ENCODE measurements around the gene BMF. TPM values are rescaled to one million over a fixed set of nuclear protein-coding genes. Genes with fewer than 3 reads are reported as not detected.

BMF gene
- total RNA-seq, 2 experiments from 2014 or later: 2.2 to 4.0 TPM

DNA sequence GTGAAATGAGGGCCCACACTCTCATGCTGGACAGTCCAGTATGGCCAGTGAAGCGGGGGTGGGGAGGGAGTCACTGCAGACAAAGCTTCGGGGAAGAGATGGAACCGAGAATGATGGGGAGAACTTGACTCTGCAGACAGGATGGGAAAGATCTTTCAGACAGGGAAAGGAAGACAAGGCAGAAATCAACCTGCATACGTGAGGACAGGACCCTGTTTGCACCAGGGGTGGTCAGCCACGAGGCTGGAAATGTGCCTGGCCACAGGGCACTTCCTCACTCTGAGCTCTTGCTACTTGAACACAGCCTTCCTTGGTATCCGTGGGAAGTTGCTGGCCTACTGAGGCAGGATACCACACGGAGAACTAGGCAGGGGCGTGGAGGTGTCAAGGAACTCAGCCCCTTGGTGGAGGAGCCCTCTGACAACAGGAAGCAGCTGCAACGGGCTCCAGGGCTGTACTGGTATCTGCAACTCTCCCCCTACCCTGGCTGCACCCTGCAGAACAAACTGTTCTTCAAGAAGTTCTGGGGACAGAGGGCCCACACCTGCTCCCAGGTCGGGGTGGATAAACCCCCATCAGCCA, 60.4 kb downstream of the BMF start:
- Mint-ChIP-seq H3K4me1 (ENCODE audit: low read depth) (peaks cover 83% of the 10 kb centered on the region), H3K9me3 (ENCODE audit: insufficient read depth) (no peaks in the 10 kb centered on the region), H3K27ac (peak overlapping the region; percentile 93), H3K27me3 (ENCODE audit: low read depth) (no peaks in the 10 kb centered on the region), H3K36me3 (ENCODE audit: low read depth) (peaks cover 18% of the 10 kb centered on the region), H3K4me3 (peak overlapping the region; percentile 9)
- peak; percentile 49 for DNase-seq
- no peak for ATAC-seq
- ChIA-PET POLR2A (interaction anchor here (0.7 to 2.9 kb wide), 8 partner anchors 8 to 113 kb away, joined by 3 to 24 read pairs (median 4); partner anchors contain the start of genes BMF and BUB1B), CTCF (interaction anchor here (1.1 to 8.5 kb wide), 13 partner anchors 9 to 272 kb away, joined by 3 to 366 read pairs (median 6); partner anchors contain the start of genes BMF, BUB1B and SRP14)

DNA sequence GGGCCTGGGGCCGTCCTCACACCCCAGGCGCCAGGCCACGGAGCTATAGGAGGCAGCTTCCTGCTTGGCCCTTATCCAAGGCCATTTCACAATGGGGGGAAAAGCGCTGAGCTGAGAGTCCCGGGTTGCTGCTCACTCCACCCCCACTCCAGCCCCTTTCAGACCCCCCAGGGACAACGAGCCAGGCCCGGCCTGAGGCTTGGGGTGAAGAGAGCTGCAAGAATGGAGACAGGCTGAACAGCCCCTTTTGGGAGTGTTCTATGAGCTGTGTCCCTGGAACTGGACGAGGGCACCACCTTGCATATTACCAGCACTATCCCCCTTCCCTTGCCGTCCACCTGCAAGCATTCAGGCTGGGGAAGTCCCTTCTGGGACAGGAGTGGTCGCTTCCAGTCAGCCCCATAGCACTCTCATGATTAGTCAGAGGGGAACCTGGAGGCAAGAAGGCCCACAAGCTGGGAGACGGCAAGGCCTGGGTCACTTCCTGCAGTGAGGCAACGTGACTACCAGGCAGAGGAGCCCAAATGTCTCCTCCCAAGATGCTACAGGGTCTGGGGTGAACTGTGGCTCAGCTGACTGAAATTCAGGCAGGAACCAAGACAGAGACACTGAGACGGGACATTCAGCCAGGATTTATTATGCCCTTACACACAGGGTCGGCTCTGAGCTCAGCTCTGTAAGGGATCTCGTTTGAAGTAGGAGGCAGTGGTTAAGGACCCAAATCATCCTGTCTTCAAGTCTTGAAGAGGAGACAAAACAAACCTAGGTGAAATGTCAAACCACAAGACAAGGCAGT, 61.1 kb downstream of the BMF start:
- CTCF ChIA-PET: interaction anchor here (0.6 to 8.5 kb wide), 19 partner anchors 9 to 273 kb away, joined by 3 to 366 read pairs (median 5); partner anchors contain the start of genes BMF, BUB1B and SRP14
- ATAC-seq: peak; percentile 61
- no peaks in the 10 kb centered on the region for H3K27me3 Mint-ChIP-seq (ENCODE audit: low read depth)
- no peaks in the 10 kb centered on the region for H3K9me3 Mint-ChIP-seq (ENCODE audit: insufficient read depth)
- peak overlapping the region; percentile 93 for H3K27ac Mint-ChIP-seq
- POLR2A ChIA-PET: interaction anchor here (0.7 to 2.9 kb wide), 9 partner anchors 8 to 114 kb away, joined by 3 to 24 read pairs (median 4); partner anchors contain the start of genes BMF, BUB1B and SRP14
- peak; percentile 74 for DNase-seq
- peak overlapping the region; percentile 12 for H3K4me3 Mint-ChIP-seq
- peaks cover 18% of the 10 kb centered on the region for H3K36me3 Mint-ChIP-seq (ENCODE audit: low read depth)
- H3K4me1 Mint-ChIP-seq (ENCODE audit: low read depth): peaks cover 76% of the 10 kb centered on the region

GRCh38 chr15:40046721-40047414, 61.8 kb downstream of the BMF start:
- H3K4me3 Mint-ChIP-seq: no peak overlapping the region

GRCh38 chr15:40045572-40046217, 63.0 kb downstream of the BMF start:
- no peak overlapping the region for H3K4me3 Mint-ChIP-seq
- ATAC-seq: peak; percentile 4
- H3K27ac Mint-ChIP-seq: peak overlapping the region; percentile 53
- peaks cover 20% of the 10 kb centered on the region for H3K36me3 Mint-ChIP-seq (ENCODE audit: low read depth)
- no peak for DNase-seq
- no peaks in the 10 kb centered on the region for H3K27me3 Mint-ChIP-seq (ENCODE audit: low read depth)
- CTCF ChIA-PET: interaction anchor here (0.6 to 8.5 kb wide), 52 partner anchors 8 to 360 kb away, joined by 3 to 366 read pairs (median 4); partner anchors contain the start of genes BMF, BUB1B, EIF2AK4 and PAK6
- no peaks in the 10 kb centered on the region for H3K9me3 Mint-ChIP-seq (ENCODE audit: insufficient read depth)
- H3K4me1 Mint-ChIP-seq (ENCODE audit: low read depth): peaks cover 72% of the 10 kb centered on the region
- POLR2A ChIA-PET: interaction anchor here (1.0 to 1.5 kb wide), 2 partner anchors 61 to 116 kb away, joined by 4 to 9 read pairs; partner anchors contain the start of gene BUB1B

More at GRCh38 chr15:40046721-40047414, 61.8 kb downstream of the BMF start:
- ChIA-PET POLR2A (interaction anchor here (0.7 to 2.9 kb wide), 8 partner anchors 8 to 115 kb away, joined by 3 to 24 read pairs (median 4); partner anchors contain the start of genes BMF, BUB1B and SRP14), CTCF (interaction anchor here (0.6 to 8.5 kb wide), 16 partner anchors 8 to 274 kb away, joined by 3 to 366 read pairs (median 6); partner anchors contain the start of genes BMF, BUB1B and SRP14)
- no peak for DNase-seq
- H3K36me3 Mint-ChIP-seq (ENCODE audit: low read depth): peaks cover 18% of the 10 kb centered on the region
- H3K27me3 Mint-ChIP-seq (ENCODE audit: low read depth): no peaks in the 10 kb centered on the region
- ATAC-seq: no peak
- no peak overlapping the region for H3K27ac Mint-ChIP-seq
- H3K4me1 Mint-ChIP-seq (ENCODE audit: low read depth): peaks cover 69% of the 10 kb centered on the region
- no peaks in the 10 kb centered on the region for H3K9me3 Mint-ChIP-seq (ENCODE audit: insufficient read depth)

DNA sequence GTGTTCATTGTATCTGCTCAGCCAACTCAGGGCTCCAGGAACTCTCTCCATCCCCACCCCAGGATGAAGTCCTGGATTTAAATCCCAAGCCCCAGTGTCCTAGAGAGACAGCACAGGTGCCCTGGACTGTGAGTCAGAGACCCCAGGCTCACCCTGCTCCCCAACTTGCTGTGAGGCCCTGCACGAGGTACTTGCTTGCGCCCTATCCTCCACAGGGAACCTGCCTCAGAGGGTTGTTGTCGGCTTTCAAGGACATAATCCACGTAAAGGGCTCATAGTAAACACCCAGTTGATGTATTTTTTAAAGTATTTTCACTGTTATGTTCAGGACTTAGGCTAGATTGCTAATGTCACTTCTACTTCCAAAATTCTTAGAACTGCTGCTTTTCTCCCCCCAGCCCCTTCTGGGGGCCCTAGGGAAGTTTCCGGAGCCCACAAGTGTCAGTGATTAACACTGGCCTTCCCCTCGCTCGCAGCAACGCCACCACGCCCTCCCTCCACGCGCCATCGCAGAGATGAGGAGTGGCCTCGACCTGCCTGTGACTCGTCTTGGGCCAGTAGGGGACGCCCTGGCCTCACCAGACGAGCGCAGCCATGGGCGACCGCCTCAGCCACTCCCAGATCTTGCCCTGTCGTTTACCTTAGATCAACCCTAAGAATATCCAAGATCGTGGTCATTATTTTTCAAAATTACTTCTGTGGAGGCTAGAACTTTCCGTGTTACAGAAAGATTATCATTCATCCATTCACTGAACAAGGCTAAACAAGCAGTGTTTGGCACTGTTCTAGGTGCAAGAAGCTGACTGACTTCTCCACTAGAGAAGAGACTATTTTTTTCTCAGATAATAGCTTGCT, 63.7 kb downstream of the BMF start:
- Mint-ChIP-seq H3K9me3 (ENCODE audit: insufficient read depth) (no peaks in the 10 kb centered on the region), H3K36me3 (ENCODE audit: low read depth) (peaks cover 18% of the 10 kb centered on the region), H3K4me1 (ENCODE audit: low read depth) (peaks cover 76% of the 10 kb centered on the region), H3K27ac (peak overlapping the region; percentile 53), H3K27me3 (ENCODE audit: low read depth) (no peaks in the 10 kb centered on the region), H3K4me3 (peak overlapping the region; percentile 9)
- ChIA-PET POLR2A (interaction anchor here (1.5 kb wide), 1 partner anchor 62 kb away, joined by 9 read pairs; no protein-coding TSS in a partner anchor), CTCF (interaction anchor here (0.6 to 8.5 kb wide), 56 partner anchors 9 to 359 kb away, joined by 3 to 366 read pairs (median 4); partner anchors contain the start of genes BMF, BUB1B, EIF2AK4 and PAK6)
- DNase-seq: peak; percentile 88
- peak; percentile 92 for ATAC-seq

- CTCF ChIA-PET: interaction anchor here (1.2 to 8.5 kb wide), 7 partner anchors 15 to 235 kb away, joined by 3 to 366 read pairs (median 5); partner anchors contain the start of gene BMF
- no peak for ATAC-seq
- Mint-ChIP-seq H3K9me3 (ENCODE audit: insufficient read depth) (no peaks in the 10 kb centered on the region), H3K27me3 (ENCODE audit: low read depth) (no peaks in the 10 kb centered on the region), H3K36me3 (ENCODE audit: low read depth) (peaks cover 18% of the 10 kb centered on the region), H3K27ac (no peak overlapping the region), H3K4me3 (no peak overlapping the region), H3K4me1 (ENCODE audit: low read depth) (peaks cover 70% of the 10 kb centered on the region)
- no peak for DNase-seq
- POLR2A ChIA-PET: no interaction called here
Observed at GRCh38 chr15:40043927-40044716, 64.6 kb downstream of the BMF start.

DNA sequence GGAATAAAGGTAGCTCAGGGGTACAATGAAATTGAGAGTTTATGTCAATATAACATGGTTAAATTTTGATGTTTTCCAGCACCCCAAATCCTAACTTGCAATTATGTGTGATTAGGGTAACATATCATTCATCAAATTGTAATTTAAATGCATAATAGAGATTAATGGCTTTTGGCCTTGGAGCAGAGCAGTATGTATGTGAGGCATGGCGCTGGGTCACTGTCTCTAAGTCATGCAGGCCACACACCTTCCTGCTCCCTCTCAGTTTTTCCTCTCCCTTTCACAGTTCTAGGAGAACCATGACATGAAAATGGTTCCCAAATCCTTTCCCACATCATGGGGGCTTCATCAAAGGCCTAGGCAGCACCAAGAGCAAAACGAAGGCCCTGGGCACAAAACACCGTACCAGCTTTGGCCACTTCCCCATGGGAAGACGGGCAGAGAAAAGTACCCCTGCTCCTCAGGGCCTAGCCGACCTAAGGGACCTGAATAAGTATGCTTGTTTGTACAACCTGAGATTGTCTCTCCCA, 65.8 kb downstream of the BMF start:
- CTCF ChIA-PET: interaction anchor here (1.4 to 8.5 kb wide), 2 partner anchors 17 to 62 kb away, joined by 3 to 366 read pairs; partner anchors contain the start of gene BMF
- no peak overlapping the region for H3K4me3 Mint-ChIP-seq
- no peak overlapping the region for H3K27ac Mint-ChIP-seq
- peaks cover 64% of the 10 kb centered on the region for H3K4me1 Mint-ChIP-seq (ENCODE audit: low read depth)
- no peaks in the 10 kb centered on the region for H3K9me3 Mint-ChIP-seq (ENCODE audit: insufficient read depth)
- ATAC-seq (no peak), DNase-seq (no peak)
- H3K27me3 Mint-ChIP-seq (ENCODE audit: low read depth): no peaks in the 10 kb centered on the region
- peaks cover 24% of the 10 kb centered on the region for H3K36me3 Mint-ChIP-seq (ENCODE audit: low read depth)
- POLR2A ChIA-PET: no interaction called here

- Mint-ChIP-seq H3K27me3 (ENCODE audit: low read depth) (no peaks in the 10 kb centered on the region), H3K4me1 (ENCODE audit: low read depth) (peaks cover 62% of the 10 kb centered on the region), H3K9me3 (ENCODE audit: insufficient read depth) (no peaks in the 10 kb centered on the region), H3K4me3 (peak overlapping the region; percentile 97), H3K36me3 (ENCODE audit: low read depth) (peaks cover 33% of the 10 kb centered on the region), H3K27ac (no peak overlapping the region)
- ATAC-seq (no peak), DNase-seq (no peak)
- CTCF ChIA-PET: interaction anchor here (1.0 to 3.4 kb wide), 10 partner anchors 10 to 285 kb away, joined by 3 to 27 read pairs (median 6); no protein-coding TSS in a partner anchor
- POLR2A ChIA-PET: interaction anchor here (0.6 to 3.1 kb wide), 4 partner anchors 8 to 1588 kb away, joined by 3 to 12 read pairs (median 4); partner anchors contain the start of gene BUB1B
Observed at GRCh38 chr15:40040770-40041169, 67.9 kb downstream of the BMF start.

DNA sequence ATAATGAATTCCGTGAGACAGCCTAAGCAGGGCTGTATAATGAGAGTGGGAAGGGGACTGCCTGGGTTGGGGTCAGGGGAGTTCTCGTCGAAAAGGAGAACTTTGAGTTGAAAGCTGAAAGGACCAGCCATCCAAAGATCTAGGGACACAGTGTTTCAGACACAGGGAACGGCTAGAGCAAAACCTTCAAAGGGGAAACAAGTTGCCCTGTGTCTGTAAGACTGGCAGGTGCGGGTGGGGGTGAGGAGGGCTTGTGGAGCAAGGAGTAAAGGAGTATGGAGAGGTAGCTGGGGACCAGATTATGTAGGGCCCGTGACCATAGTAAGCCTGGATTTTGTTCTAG, 68.4 kb downstream of the BMF start:
- POLR2A ChIA-PET: interaction anchor here (0.6 to 3.1 kb wide), 4 partner anchors 9 to 126 kb away, joined by 3 to 12 read pairs (median 4); partner anchors contain the start of gene BUB1B
- ATAC-seq: no peak
- H3K4me1 Mint-ChIP-seq (ENCODE audit: low read depth): peaks cover 59% of the 10 kb centered on the region
- peak overlapping the region; percentile 97 for H3K4me3 Mint-ChIP-seq
- H3K27ac Mint-ChIP-seq: peak overlapping the region; percentile 82
- no peaks in the 10 kb centered on the region for H3K27me3 Mint-ChIP-seq (ENCODE audit: low read depth)
- CTCF ChIA-PET: interaction anchor here (1.0 to 3.4 kb wide), 14 partner anchors 9 to 286 kb away, joined by 3 to 27 read pairs (median 5); partner anchors contain the start of genes EIF2AK4 and FSIP1
- H3K9me3 Mint-ChIP-seq (ENCODE audit: insufficient read depth): no peaks in the 10 kb centered on the region
- H3K36me3 Mint-ChIP-seq (ENCODE audit: low read depth): peaks cover 37% of the 10 kb centered on the region
- no peak for DNase-seq

Data from activated CD8-positive, alpha-beta T cell treated with anti-CD3 and anti-CD28 coated beads, Interleukin-2, amount 10 ng/mL, durations not matched to agents 7 days and 5 days (primary cell).